ENCODE data around the gene LETM1. TPM values are rescaled to one million over a fixed set of nuclear protein-coding genes. Genes with fewer than 3 reads are reported as not detected.

LETM1 gene
- total and polyA plus RNA-seq, 2 donors (not counting 1 experiment from before 2014, with no cell fraction given): 28.5 to 45.1 TPM

DNA sequence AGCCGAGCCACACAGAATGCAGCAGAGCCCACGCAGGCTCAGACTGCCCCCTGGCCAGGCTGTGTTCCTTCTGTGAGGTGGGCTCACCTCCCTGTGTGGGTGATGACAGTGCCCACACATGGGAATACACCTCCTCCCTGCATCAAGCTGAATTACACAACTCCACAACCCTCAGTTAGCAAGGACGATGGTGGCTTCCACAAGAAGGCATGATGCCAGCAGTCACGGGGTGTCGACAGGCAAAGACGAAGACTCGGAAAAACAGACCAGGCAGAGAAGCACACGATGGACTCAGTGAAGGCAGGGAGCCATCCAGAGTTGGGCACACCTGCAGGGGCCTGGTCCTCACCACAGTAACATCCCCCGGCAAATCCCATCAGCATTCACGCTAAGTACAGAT lies 12.1 kb downstream of the LETM1 start:
- Mint-ChIP-seq H3K27me3 (no peaks in the 10 kb centered on the region), H3K4me1 (peaks cover 4% of the 10 kb centered on the region), H3K9me3 (ENCODE audit: insufficient read depth) (no peaks in the 10 kb centered on the region), H3K4me3 (no peak overlapping the region), H3K27ac (no peak overlapping the region)
- ATAC-seq (ENCODE audit: low read depth) (no peak), DNase-seq (no peak)
- TF ChIP-seq, protein P1, sequence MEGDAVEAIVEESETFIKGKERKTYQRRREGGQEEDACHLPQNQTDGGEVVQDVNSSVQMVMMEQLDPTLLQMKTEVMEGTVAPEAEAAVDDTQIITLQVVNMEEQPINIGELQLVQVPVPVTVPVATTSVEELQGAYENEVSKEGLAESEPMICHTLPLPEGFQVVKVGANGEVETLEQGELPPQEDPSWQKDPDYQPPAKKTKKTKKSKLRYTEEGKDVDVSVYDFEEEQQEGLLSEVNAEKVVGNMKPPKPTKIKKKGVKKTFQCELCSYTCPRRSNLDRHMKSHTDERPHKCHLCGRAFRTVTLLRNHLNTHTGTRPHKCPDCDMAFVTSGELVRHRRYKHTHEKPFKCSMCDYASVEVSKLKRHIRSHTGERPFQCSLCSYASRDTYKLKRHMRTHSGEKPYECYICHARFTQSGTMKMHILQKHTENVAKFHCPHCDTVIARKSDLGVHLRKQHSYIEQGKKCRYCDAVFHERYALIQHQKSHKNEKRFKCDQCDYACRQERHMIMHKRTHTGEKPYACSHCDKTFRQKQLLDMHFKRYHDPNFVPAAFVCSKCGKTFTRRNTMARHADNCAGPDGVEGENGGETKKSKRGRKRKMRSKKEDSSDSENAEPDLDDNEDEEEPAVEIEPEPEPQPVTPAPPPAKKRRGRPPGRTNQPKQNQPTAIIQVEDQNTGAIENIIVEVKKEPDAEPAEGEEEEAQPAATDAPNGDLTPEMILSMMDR (IDR thresholded peaks at IDR 0.05): no peak
- no peak for TF ChIP-seq EZH2 (IDR thresholded peaks at IDR 0.05; ENCODE audit: borderline replicate concordance, insufficient read depth, low read depth, low read length, poor library complexity, severe bottlenecking)
- intact Hi-C loops (cut with micrococcal nuclease): no loop called here
- Histone ChIP-seq H3K36me3 (replicated peaks in 1 of 2; ENCODE audit: control extremely low read depth in 1 of 2, control insufficient read depth in 1 of 2, extremely low read depth in 1 of 2, insufficient read depth in 2 of 2, low read length in 1 of 2) (peaks cover 1 to 59% of the 10 kb centered on the region in 2 experiments), H3K27ac (ENCODE audit: low read length in 2 of 2) (no peak overlapping the region), H2AFZ (ENCODE audit: insufficient read depth, low read depth, low read length, poor library complexity, severe bottlenecking) (no peak overlapping the region), H3K79me2 (ENCODE audit: control insufficient read depth, insufficient read depth, low read length) (peaks cover 60% of the 10 kb centered on the region), H3K9ac (ENCODE audit: low read length) (no peak overlapping the region), H4K20me1 (ENCODE audit: control insufficient read depth, insufficient read depth, low read length, poor library complexity, severe bottlenecking) (peaks cover 31% of the 10 kb centered on the region), H3K4me2 (replicated peaks; ENCODE audit: low read depth, low read length, poor library complexity, severe bottlenecking) (no peak overlapping the region), H3K4me1 (ENCODE audit: control insufficient read depth in 2 of 2, insufficient read depth in 2 of 2, low read length in 2 of 2) (no peaks in the 10 kb centered on the region), H3K9me3 (ENCODE audit: control extremely low read depth in 1 of 3, control insufficient read depth in 2 of 3, insufficient read depth in 1 of 3, low read length in 2 of 3) (no peaks in the 10 kb centered on the region), H3K4me3 (ENCODE audit: control extremely low read depth in 1 of 5, extremely low read depth in 1 of 5, insufficient read depth in 1 of 5, low read depth in 2 of 5, low read length in 4 of 5) (no peak overlapping the region), H3K27me3 (replicated peaks in 1 of 4; ENCODE audit: control extremely low read depth in 1 of 4, control insufficient read depth in 3 of 4, insufficient read depth in 4 of 4, low read length in 3 of 4) (no peaks in the 10 kb centered on the region)
- POLR2A ChIA-PET: no interaction called here
- 96% methylated on average over 8 of the region's 10 CpGs for WGBS (ENCODE audit: insufficient coverage)
- CTCF ChIA-PET: no interaction called here

DNA sequence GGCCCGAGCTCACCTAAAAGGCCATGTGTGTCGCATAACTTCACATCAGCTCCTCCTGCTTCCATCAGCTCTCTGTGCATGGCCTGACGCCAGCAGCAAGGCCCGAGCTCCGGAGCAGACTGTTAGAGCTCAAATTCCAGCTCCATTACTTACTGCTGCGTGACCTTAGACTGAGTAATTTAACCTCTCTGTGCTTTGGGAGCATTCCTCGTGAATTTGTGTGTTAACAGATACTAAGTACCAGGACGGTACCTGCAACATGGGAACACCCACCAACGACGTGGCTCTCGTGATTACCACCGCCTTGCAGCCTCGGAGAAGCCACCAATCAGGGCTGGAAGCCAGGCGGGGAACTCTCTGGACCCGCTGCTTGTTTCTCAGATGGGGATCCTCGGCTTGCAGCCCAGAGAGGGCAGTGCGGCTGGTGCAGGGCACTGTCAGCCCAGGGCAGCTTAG lies 12.9 kb downstream of the LETM1 start:
- H3K27me3 Mint-ChIP-seq: no peaks in the 10 kb centered on the region
- H3K4me1 ChIP-seq (ENCODE audit: control insufficient read depth in 2 of 2, insufficient read depth in 2 of 2, low read length in 2 of 2): no peaks in the 10 kb centered on the region
- POLR2A ChIA-PET: no interaction called here
- no peak overlapping the region for H3K4me3 Mint-ChIP-seq
- no peak for DNase-seq
- WGBS (ENCODE audit: insufficient coverage): 97% methylated on average over 16 of the region's 17 CpGs
- no peaks in the 10 kb centered on the region for H3K27me3 ChIP-seq (replicated peaks in 1 of 4; ENCODE audit: control extremely low read depth in 1 of 4, control insufficient read depth in 3 of 4, insufficient read depth in 4 of 4, low read length in 3 of 4)
- H3K36me3 ChIP-seq (replicated peaks in 1 of 2; ENCODE audit: control extremely low read depth in 1 of 2, control insufficient read depth in 1 of 2, extremely low read depth in 1 of 2, insufficient read depth in 2 of 2, low read length in 1 of 2): peaks cover 1 to 66% of the 10 kb centered on the region in 2 experiments
- CTCF ChIA-PET: no interaction called here
- H3K79me2 ChIP-seq (ENCODE audit: control insufficient read depth, insufficient read depth, low read length): peaks cover 64% of the 10 kb centered on the region
- no peak overlapping the region for H3K9ac ChIP-seq (ENCODE audit: low read length)
- peaks cover 4% of the 10 kb centered on the region for H3K4me1 Mint-ChIP-seq
- no peaks in the 10 kb centered on the region for H3K9me3 Mint-ChIP-seq (ENCODE audit: insufficient read depth)
- no peak overlapping the region for H3K27ac Mint-ChIP-seq
- intact Hi-C loops (cut with micrococcal nuclease): no loop called here
- TF ChIP-seq, protein P1 (IDR thresholded peaks at IDR 0.05): no peak
- no peak for TF ChIP-seq EZH2 (IDR thresholded peaks at IDR 0.05; ENCODE audit: borderline replicate concordance, insufficient read depth, low read depth, low read length, poor library complexity, severe bottlenecking)
- peaks cover 31% of the 10 kb centered on the region for H4K20me1 ChIP-seq (ENCODE audit: control insufficient read depth, insufficient read depth, low read length, poor library complexity, severe bottlenecking)
- no peak overlapping the region for H3K4me3 ChIP-seq (ENCODE audit: control extremely low read depth in 1 of 5, extremely low read depth in 1 of 5, insufficient read depth in 1 of 5, low read depth in 2 of 5, low read length in 4 of 5)
- no peaks in the 10 kb centered on the region for H3K9me3 ChIP-seq (ENCODE audit: control extremely low read depth in 1 of 3, control insufficient read depth in 2 of 3, insufficient read depth in 1 of 3, low read length in 2 of 3)
- H3K4me2 ChIP-seq (replicated peaks; ENCODE audit: low read depth, low read length, poor library complexity, severe bottlenecking): no peak overlapping the region
- H2AFZ ChIP-seq (ENCODE audit: insufficient read depth, low read depth, low read length, poor library complexity, severe bottlenecking): no peak overlapping the region
- no peak overlapping the region for H3K27ac ChIP-seq (ENCODE audit: low read length in 2 of 2)
- ATAC-seq (ENCODE audit: low read depth): no peak
